A549 (cell line): ENCODE measurements around the gene NACC2. TPM values are rescaled to one million over a fixed set of nuclear protein-coding genes. Genes with fewer than 3 reads are reported as not detected.

Experiments used
- ATOH8 ChIP-seq: fragments of 250-450 bp; sonication (Bioruptor Pico); IDR thresholded peaks from 2 replicates; pipeline ENCODE4 v1.5.0; 2020; ENCODE audit warnings: low read depth, mild to moderate bottlenecking, moderate library complexity
- BCL3 ChIP-seq: fragments of >200 bp; sonication (Bioruptor Twin); formaldehyde crosslinking; IDR thresholded peaks from 3 replicates; pipeline ENCODE4 v1.6.1; 2016
- BHLHE40 ChIP-seq: IDR thresholded peaks from 2 replicates; pipeline ENCODE4 v1.6.1; 2012; ENCODE audit warnings: low read depth, low read length, inconsistent platforms
- CBX2 ChIP-seq: fragments of 200-600 bp; sonication (generic); IDR thresholded peaks from 2 replicates; pipeline ENCODE4 v1.6.1; 2016; ENCODE audit warnings: low read depth, mild to moderate bottlenecking, borderline replicate concordance
- CBX8 ChIP-seq: fragments of 200-600 bp; sonication (generic); IDR thresholded peaks from 2 replicates; pipeline ENCODE4 v1.6.1; 2016
- CEBPB ChIP-seq, 2 experiments: fragments of >200 bp in 1 of 2; sonication (Bioruptor Twin) in 1 of 2; formaldehyde crosslinking in 1 of 2; IDR thresholded peaks; 2 replicates each; pipeline ENCODE4 v1.6.1; 2012 to 2016
- EHF ChIP-seq: fragments of 250-450 bp; sonication (Bioruptor Pico); IDR thresholded peaks from 2 replicates; pipeline ENCODE4 v1.5.0; 2020; ENCODE audit warnings: mild to moderate bottlenecking
- EHMT2 ChIP-seq: fragments of 200-600 bp; sonication (generic); IDR thresholded peaks from 2 replicates; pipeline ENCODE4 v1.6.1; 2016; ENCODE audit warnings: antibody characterized with exemption, low read depth, mild to moderate bottlenecking, moderate library complexity
- ELK1 ChIP-seq: fragments of 150-350 bp; IDR thresholded peaks from 2 replicates; pipeline ENCODE4 v1.6.1; 2014; ENCODE audit warnings: low read depth, mild to moderate bottlenecking, low read length
- EP300 ChIP-seq, 2 experiments: fragments of >200 bp; sonication (Bioruptor Twin); formaldehyde crosslinking; IDR thresholded peaks; 2 replicates in 1 of 2; 3 replicates in 1 of 2; pipeline ENCODE4 v1.6.1; 2016 to 2017
- ESRRA ChIP-seq: fragments of 150-350 bp; IDR thresholded peaks from 2 replicates; pipeline ENCODE4 v1.6.1; 2014; ENCODE audit warnings: mild to moderate bottlenecking, low read length, borderline replicate concordance
- FOSB ChIP-seq: fragments of 250-450 bp; sonication (Bioruptor Pico); IDR thresholded peaks from 2 replicates; pipeline ENCODE4 v1.5.0; 2020; ENCODE audit warnings: mild to moderate bottlenecking, moderate library complexity
- FOSL2 ChIP-seq, 2 experiments: fragments of 450-650 bp in 1 of 2; fragments of >200 bp in 1 of 2; sonication (Bioruptor Twin) in 1 of 2; formaldehyde crosslinking; IDR thresholded peaks; 2 replicates each; pipeline versions ENCODE4 v1.5.0 to v1.6.1; 2016 to 2020; ENCODE audit warnings: mild to moderate bottlenecking in 1 of 2, moderate library complexity in 1 of 2
- FOXS1 ChIP-seq: fragments of 250-450 bp; sonication (Bioruptor Pico); IDR thresholded peaks from 2 replicates; pipeline ENCODE4 v1.5.0; 2020; ENCODE audit warnings: mild to moderate bottlenecking, moderate library complexity
- HES2 ChIP-seq: fragments of >200 bp; sonication (Bioruptor Twin); formaldehyde crosslinking; IDR thresholded peaks from 2 replicates; pipeline ENCODE4 v1.6.1; 2016
- HEYL ChIP-seq: fragments of 250-450 bp; sonication (Bioruptor Pico); IDR thresholded peaks from 2 replicates; pipeline ENCODE4 v1.8.0; 2021; ENCODE audit warnings: mild to moderate bottlenecking, moderate library complexity
- HOXA7 ChIP-seq: fragments of 250-450 bp; sonication (Bioruptor Pico); IDR thresholded peaks from 2 replicates; pipeline ENCODE4 v1.5.0; 2020; ENCODE audit warnings: mild to moderate bottlenecking, moderate library complexity
- HOXB13 ChIP-seq: fragments of 250-450 bp; sonication (Bioruptor Pico); IDR thresholded peaks from 2 replicates; pipeline ENCODE4 v1.5.0; 2020; ENCODE audit warnings: low read depth, mild to moderate bottlenecking, moderate library complexity
- JUN ChIP-seq, 2 experiments: fragments of >200 bp; sonication (Bioruptor Twin); formaldehyde crosslinking; IDR thresholded peaks; 2 replicates in 1 of 2; 3 replicates in 1 of 2; pipeline ENCODE4 v1.6.1; 2016 to 2017
- KDM5A ChIP-seq: fragments of 200-600 bp; sonication (generic); IDR thresholded peaks from 2 replicates; pipeline ENCODE4 v1.6.1; 2016; ENCODE audit warnings: antibody characterized with exemption, mild to moderate bottlenecking
- MAFK ChIP-seq: fragments of 450-650 bp; IDR thresholded peaks from 2 replicates; pipeline ENCODE4 v1.6.1; 2014; ENCODE audit not compliant: partially characterized antibody
- MYC ChIP-seq: IDR thresholded peaks from 2 replicates; pipeline ENCODE4 v1.6.1; 2012; ENCODE audit warnings: mild to moderate bottlenecking, inconsistent platforms, low read length, improper control_type of control experiment, borderline replicate concordance
- NFE2L2 ChIP-seq: fragments of 150-350 bp; conservative IDR thresholded peaks from 2 replicates; pipeline ENCODE4 v1.6.1; 2014; ENCODE audit warnings: low read length
- NPAS2 ChIP-seq: fragments of 250-450 bp; sonication (Bioruptor Pico); IDR thresholded peaks from 2 replicates; pipeline ENCODE4 v1.8.0; 2022; ENCODE audit warnings: mild to moderate bottlenecking, moderate library complexity, borderline replicate concordance
- NR3C1 ChIP-seq: fragments of >200 bp; sonication (Bioruptor Twin); formaldehyde crosslinking; IDR thresholded peaks from 3 replicates; pipeline ENCODE4 v1.6.1; 2017
- PBX3 ChIP-seq: IDR thresholded peaks from 2 replicates; pipeline ENCODE4 v1.6.1; 2012
- POLR2AphosphoS2 ChIP-seq: conservative IDR thresholded peaks from 2 replicates; pipeline ENCODE4 v1.6.1; 2012; ENCODE audit warnings: low read length, improper control_type of control experiment, inconsistent platforms
- RAD21 ChIP-seq, 2 experiments: fragments of >200 bp in 1 of 2; sonication (Bioruptor Twin) in 1 of 2; formaldehyde crosslinking in 1 of 2; IDR thresholded peaks in 1 of 2; conservative IDR thresholded peaks in 1 of 2; 2 replicates in 1 of 2; 3 replicates in 1 of 2; pipeline ENCODE4 v1.6.1; 2012 to 2018; ENCODE audit warnings: inconsistent platforms in 1 of 2
- RARB ChIP-seq: fragments of 250-450 bp; sonication (Bioruptor Pico); IDR thresholded peaks from 2 replicates; pipeline ENCODE4 v1.8.0; 2021; ENCODE audit warnings: mild to moderate bottlenecking, moderate library complexity
- RCOR1 ChIP-seq: fragments of 150-350 bp; IDR thresholded peaks from 2 replicates; pipeline ENCODE4 v1.6.1; 2014; ENCODE audit warnings: antibody characterized with exemption, low read length, low read depth
- REST ChIP-seq: fragments of 200-600 bp; sonication (generic); IDR thresholded peaks from 2 replicates; pipeline ENCODE4 v1.6.1; 2016; ENCODE audit warnings: antibody characterized with exemption, mild to moderate bottlenecking, moderate library complexity
- RFX5 ChIP-seq: fragments of 450-650 bp; IDR thresholded peaks from 2 replicates; pipeline ENCODE4 v1.7.1; 2014; ENCODE audit warnings: antibody characterized with exemption, mild to moderate bottlenecking, moderate library complexity
- RNF2 ChIP-seq: fragments of 200-600 bp; sonication (generic); IDR thresholded peaks from 2 replicates; pipeline ENCODE4 v1.6.1; 2016; ENCODE audit warnings: low read depth, mild to moderate bottlenecking, antibody characterized with exemption, moderate library complexity, borderline replicate concordance
- SREBF2 ChIP-seq: fragments of 450-650 bp; IDR thresholded peaks from 2 replicates; pipeline ENCODE4 v1.6.1; 2014; ENCODE audit warnings: mild to moderate bottlenecking, moderate library complexity
- TFCP2L1 ChIP-seq: fragments of 250-450 bp; sonication (Bioruptor Pico); IDR thresholded peaks from 2 replicates; pipeline ENCODE4 v1.5.0; 2021; ENCODE audit warnings: mild to moderate bottlenecking
- ZFP36 ChIP-seq: fragments of 450-650 bp; IDR thresholded peaks from 2 replicates; pipeline ENCODE4 v1.6.1; 2014; ENCODE audit warnings: borderline replicate concordance; ENCODE audit not compliant: partially characterized antibody
- polyA plus RNA-seq, 4 experiments: library from polyadenylated mRNA; depleted of rRNA in 3 of 4; stranded (reverse); fragments of >200 nt; fragmentation: RNase III in 1 of 4; extraction: RNeasy Plus Mini Kit Qiagen cat#74134 plus additional on column Dnase treatment in 1 of 4; gene quantifications; 2 replicates in 3 of 4; 3 replicates in 1 of 4; pipeline ENCODE4 v1.2.3, GENCODE V29; 2011 to 2017

NACC2 gene
- polyA plus RNA-seq, 2 of the 4 experiments (the other 2 are of a cell fraction) = 16.1 to 28.4 TPM

- TF ChIP-seq RCOR1 (no peak), REST (no peak), ATOH8 (CRISPR knock-in tag) (no peak), POLR2AphosphoS2 (no peak), MAFK (no peak), KDM5A (no peak), ESRRA (no peak), HOXB13 (no peak), NFE2L2 (no peak), EP300 (IDR thresholded peaks at IDR 0.05) (peak in 1 of 2 experiments; percentile 47; a peak in 1 of 5 replicates), RFX5 (no peak), BCL3 (no peak), EHMT2 (no peak), FOXS1 (CRISPR knock-in tag) (no peak), RAD21 (conservative IDR thresholded peaks at IDR 0.05 in 1 of 2, IDR thresholded peaks at IDR 0.05 in 1 of 2) (peak; percentile 16 to 43; a peak in 3 of 5 replicates), EHF (CRISPR knock-in tag) (no peak), JUN (IDR thresholded peaks at IDR 0.05) (peak; percentile 89 to 96; a peak in 4 of 5 replicates), FOSL2 (IDR thresholded peaks at IDR 0.05) (0 out of 2 replicates have a peak, but pooled peaks have one; percentile 13), FOSL2 (CRISPR knock-in tag; IDR thresholded peaks at IDR 0.05) (peak; percentile 78), FOSB (no peak), HES2 (no peak), NR3C1 (no peak), CBX2 (no peak), HOXA7 (CRISPR knock-in tag) (no peak), TFCP2L1 (CRISPR knock-in tag) (no peak), NPAS2 (CRISPR knock-in tag) (no peak), CBX8 (no peak), ZFP36 (no peak), SREBF2 (no peak), PBX3 (peak; percentile 90), CEBPB (IDR thresholded peaks at IDR 0.05) (no peak), BHLHE40 (peak; percentile 55), MYC (peak; percentile 79; the same call in 1 of the 2 replicates), ELK1 (no peak), RARB (CRISPR knock-in tag) (no peak), HEYL (no peak), RNF2 (no peak)
Measured at GRCh38 chr9:136109351-136110081, 14.4 kb upstream of the NACC2 start (continued).
